NCI-H774 (cell line): Measurements from ENCODE around the gene GPX3.

Experiments used
- DNase-seq: peaks from one replicate; lab custom pipeline; 2025; lab: John Stamatoyannopoulos, UW

Gene GPX3, protein sequence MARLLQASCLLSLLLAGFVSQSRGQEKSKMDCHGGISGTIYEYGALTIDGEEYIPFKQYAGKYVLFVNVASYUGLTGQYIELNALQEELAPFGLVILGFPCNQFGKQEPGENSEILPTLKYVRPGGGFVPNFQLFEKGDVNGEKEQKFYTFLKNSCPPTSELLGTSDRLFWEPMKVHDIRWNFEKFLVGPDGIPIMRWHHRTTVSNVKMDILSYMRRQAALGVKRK

DNA sequence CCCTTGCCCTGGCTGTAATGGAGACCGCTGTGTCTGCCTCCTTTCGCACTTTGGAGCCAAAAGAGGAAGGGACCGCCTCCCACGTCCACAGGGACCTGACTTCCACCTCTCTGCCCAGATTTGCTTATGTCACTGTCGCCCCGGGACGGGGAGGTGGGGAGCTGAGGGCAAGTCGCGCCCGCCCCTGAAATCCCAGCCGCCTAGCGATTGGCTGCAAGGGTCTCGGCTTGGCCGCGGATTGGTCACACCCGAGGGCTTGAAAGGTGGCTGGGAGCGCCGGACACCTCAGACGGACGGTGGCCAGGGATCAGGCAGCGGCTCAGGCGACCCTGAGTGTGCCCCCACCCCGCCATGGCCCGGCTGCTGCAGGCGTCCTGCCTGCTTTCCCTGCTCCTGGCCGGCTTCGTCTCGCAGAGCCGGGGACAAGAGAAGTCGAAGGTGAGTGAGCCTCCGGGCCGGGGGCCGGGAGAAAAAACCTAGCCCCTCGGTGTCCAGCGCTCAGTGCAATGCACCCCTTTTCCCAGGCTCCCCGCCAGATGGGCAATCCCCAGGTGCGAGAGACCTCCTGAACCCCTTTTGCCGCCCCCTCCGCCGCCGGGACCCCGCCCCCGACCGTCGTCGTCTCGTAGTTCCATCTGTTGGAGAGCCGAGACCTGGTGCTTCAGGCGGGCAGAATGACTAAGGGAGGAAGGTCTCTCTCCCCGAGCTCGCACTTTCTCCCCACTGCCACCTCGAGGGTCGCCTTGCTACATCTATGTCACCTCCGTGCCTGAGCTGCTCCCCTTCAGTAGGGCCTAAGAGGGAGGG is at the start of gene GPX3:
Gene GPX3 (plus strand): TSS at position 288 of the 807 bp plus-strand sequence. CDS start 64 bp downstream, at position 352.
- DNase-seq, result peak; percentile 66

DNA sequence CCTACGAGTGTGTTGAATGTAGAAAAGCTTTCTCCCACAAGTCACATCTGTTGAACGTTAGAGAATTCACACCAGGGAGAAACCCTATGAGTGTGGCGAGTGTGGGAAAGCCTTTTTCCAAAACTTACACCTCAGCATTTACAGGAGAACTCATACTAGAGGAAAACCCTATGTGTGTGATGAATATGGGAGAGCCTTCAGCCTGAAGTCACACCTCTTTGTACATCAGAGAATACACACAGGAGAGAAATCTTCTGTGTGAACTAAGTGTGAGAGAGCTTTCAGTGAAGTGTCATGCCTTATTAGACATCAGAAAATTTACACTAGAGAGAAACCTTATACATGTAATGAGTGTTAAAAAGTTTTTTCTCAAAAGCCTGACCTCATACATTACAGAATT is 41.8 kb upstream of the GPX3 start:
- DNase-seq, result no peak

DNA sequence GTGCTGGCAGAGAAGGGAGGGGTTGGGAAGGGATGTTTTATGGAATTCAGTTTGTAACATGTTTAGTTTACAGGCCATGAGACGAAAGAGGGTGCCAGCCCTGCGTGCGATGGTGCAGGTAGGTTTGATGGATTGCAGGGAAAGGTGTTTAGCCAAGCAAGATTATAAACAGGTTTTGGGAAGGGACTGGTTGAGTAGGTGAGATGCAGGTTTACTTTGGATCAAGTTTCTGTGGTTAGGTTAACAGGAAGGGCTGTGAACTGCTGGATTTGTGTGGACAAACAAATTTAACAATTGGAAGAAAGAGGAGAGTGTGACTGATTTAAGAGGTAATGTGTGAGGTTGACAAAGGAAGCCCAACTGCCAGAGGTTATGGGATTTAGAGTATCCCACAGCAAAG is 32.6 kb upstream of the GPX3 start:
- peak; percentile 15 for DNase-seq

DNA sequence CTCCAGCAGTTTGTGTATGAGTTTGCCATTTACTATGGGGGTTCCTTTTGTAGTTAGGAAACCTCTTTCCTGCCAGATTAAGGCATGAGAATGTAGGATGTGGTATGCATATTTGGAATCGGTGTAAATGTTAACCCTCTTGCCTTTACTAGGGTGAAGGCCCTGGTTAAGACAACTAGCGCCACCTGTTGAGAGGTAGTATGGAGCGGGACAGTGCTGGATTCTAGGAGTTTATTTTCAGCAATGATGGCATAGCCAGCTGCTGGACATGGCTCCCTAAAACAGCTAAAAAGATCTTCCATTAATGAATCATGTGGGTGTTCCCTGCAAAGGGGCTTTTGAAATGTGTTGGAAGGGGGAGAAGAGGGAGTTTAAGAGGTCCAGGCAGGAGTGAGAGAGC is 30.7 kb upstream of the GPX3 start:
- DNase-seq, result no peak

DNA sequence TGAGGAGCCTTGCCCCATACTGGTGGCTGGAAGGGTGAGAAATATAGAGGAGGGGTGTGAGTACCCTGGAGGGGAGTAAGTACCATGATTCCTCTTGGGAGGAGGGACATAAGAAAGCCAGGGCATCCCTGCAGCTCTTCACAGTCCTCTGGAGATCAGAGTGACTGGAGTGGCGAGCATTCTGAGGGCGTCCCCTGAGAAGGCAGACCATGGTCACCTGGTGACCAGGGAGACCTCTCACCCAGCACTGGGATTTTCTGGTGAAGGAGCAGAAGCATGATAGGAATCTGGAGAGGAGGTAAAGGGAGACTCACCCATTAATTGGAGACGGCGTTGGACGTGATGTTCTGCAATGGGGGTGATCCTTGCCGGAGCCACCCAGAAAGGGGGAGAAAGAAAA is 27.7 kb upstream of the GPX3 start:
- no peak for DNase-seq

DNA sequence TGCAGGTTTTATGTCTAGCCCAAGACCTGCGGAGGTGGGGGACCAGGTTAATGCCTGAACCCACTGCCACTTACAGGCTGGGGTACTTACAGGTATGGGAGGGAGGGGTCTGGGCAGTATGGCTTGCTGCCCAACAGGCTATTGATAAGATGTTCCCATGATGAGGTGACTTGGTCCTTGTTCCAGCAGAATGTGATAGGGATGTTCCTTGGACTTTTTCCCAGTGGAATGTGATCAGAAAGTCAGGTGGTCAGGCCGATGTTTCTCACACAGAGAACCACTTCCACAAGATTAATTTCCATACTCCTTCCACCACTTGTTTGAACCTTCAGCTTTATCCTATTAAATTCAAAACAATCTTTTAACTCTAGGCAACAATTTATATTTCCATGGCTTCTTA is 27.0 kb upstream of the GPX3 start:
- no peak for DNase-seq

DNA sequence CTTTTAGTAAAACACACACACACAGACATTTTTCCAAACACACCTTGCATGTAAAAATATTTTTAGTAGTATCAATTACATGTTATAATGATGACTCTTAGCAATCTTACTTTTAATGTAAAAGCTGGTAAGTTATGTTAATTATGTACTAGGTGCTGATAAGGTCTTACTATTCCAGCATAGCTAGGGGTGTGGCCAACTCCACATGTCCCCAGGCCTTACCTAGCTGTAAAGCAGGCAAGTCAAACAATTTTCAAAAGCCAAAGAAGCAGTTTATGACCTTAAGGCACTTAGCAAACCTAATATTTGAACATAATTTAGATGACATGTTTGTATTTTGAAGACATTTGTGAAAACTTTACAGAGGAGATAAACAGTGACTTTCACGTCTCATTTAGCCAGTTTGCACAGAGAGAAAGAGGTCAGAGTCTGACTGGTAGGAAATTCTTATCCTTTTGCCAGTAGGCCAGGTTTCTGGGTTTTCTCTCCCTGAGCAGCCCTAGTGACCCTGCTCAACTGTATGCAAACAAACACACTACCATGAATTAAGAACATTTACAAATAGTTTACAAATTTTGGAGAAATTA is 26.5 kb upstream of the GPX3 start:
- DNase-seq, result no peak

DNA sequence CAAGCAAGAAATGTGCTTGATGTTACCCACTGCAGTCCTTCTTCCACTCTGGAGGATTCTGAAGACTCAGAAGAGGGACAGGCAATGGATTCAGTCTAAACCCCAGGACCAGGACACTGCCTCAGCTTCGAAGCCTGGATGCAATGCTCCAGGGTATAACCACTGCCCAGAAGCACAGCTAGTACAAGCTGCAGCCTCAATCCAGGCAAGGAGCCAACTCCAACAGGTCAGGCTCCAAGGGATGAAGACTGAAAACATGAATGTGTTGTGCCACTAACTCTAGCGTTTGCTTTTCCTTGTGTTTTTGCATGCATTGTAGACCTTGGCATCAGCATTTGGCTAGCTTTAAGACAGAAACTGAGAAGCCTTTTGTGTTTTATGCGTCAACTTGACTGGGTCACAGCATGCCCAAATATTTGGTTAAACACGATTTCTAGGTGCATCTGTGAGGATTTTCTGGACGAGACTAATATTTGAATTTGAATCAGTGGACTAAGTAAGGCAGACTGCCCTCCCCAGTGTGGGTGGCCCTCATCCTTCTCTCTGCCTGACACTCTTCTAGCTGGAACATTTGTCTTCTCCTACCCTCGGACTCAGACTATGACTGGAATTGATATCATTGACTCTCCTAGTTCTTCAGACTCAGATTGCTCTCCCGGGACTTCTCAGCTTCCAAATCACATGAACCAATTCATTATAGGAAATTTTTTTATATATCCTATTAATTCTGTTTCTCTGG is 20.5 kb upstream of the GPX3 start:
- no peak for DNase-seq

DNA sequence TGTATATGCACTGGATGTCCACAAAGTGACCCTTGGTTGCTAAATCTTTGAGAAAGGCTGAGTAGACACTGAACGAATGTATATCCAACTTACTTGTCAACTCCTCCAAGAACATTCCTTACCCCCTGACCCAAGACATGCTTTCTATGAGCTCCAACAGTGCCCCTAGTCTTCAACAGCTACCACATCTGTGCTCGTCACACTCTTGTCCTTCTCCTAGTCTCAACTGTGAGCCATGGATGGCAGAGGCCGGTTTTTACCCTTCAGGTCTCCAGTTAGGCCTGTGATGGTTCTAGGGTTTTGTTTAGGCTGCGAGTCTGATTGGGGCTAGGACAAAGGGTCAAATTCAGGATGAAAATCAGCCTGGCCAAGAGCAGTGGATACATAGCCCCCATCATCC is 19.0 kb upstream of the GPX3 start:
- DNase-seq, result no peak

DNA sequence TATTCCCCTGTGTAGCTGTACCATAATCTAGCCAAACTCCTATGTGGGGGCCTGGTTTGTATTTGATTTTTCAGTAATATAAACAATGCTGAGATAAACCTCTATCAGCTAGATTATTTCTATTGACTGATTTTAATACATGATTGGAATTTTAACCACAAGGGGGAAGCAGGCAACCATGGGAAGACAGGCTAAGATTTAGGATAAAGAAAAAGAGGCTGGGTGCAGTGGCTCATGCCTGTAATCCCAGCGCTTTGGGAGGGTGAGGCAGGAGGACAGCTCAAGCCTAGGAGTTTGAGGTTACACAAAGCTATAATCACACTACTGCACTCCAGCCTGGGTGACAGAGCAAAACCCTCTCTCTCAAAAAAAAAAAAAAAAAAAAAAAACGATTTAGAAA is 18.1 kb upstream of the GPX3 start:
- no peak for DNase-seq

DNA sequence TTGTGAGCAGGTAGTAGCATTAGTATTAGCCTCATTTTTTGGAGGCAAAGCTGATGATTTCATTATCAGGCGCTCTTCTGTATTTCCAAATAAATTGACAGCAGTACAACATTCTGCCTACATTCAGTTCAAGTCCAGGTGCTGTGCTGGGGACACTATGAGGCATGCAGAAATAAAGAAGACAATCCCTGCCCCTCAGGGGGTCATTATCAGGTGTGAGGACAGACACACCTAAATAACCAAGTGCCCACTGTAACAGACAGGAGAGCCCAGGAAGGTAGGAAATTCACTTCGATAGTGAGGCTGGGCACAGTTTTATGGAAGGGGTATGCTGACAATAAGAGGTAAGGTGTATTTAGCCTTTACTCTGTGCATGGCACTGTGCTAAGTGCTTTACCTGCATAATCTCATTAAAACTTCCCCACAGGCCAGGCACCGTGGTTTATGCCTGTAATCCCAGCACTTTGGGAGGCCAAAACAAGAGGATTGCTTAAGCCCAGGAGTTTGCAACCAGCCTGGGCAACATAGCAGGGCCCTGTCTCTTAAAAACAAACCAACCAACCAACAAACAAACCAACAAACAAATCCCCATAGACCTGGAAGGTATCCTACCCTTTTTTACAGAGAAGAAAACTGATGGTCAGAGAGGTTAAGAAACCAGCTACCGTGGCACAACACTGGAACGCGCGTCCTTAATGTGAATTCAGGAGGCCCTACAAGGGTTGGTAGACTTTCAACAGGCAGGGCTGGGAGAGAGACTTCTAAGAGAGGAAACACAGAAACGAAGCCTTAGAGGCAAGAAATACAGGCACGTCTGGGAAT is 17.5 kb upstream of the GPX3 start:
- DNase-seq, result no peak

DNA sequence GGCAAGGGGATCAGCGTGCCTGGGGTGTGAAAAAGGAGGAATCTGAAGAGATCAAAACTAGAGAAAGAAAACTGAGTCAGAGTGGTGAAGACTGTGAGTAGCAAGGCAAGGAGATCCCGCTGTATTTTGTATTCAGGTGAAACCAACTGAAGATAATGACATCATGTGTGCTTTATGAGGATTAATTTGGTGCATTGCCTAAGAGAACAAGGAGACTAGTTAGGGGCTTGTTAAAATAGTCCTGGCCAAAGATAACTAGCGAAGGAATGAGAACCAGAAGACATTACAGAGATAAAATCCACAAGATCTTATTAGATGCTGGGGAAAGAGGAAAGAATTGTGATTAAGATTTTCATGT is 16.9 kb upstream of the GPX3 start:
- DNase-seq, result no peak

DNA sequence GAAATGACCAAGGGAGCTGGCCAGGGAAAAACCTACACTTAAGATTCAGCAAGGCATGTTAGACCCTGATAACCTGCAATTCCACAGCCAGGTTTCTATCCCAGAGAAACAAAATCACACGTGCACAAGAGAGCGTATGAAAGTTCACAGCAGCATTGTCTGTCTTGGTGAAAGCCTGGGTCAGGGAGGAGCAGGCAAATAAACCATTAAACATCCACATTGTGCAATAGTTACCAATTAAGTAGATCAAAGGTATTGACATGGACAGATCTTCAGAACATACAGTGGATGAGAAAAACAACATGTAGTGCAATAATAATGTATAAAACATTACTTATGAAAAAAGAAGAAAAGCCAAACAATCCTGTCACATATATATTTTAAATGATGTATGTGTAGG is 15.9 kb upstream of the GPX3 start:
- no peak for DNase-seq

DNA sequence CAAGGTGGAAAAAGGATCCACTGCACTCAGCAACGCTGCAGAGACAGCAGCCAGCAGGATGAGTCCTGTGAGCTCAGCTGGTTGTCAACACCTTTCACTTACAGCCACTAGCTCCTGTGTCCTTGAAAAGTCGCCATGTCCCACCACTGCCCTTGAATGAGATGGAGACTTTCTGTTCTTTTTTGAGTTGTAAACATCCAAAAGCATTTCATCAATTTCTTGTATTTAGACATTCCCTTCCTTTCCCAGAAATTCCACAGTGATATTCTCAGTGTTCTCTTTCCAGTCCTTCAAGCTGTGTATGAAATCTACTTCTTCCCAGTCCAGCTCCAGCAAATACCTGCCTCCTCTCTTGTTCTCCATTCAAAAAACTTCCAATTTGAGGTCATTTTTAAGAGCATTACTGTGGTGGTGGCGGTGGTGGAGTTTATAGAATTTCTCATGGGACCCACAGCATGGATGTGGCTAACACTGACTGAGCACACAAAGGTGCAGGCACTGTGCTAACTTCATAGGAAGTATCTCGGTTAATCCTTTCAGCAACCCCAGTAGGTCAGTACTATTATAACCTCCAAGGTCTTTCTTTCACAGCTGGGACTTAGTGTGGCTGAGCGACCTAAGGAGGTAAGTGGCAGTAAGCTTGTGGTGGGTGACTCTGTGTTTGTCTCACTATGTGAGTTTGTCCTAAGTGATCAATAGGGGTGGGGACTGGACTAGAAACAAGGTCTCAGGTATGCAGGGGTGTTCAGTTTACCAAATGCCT is 15.0 kb upstream of the GPX3 start:
- DNase-seq, result no peak

DNA sequence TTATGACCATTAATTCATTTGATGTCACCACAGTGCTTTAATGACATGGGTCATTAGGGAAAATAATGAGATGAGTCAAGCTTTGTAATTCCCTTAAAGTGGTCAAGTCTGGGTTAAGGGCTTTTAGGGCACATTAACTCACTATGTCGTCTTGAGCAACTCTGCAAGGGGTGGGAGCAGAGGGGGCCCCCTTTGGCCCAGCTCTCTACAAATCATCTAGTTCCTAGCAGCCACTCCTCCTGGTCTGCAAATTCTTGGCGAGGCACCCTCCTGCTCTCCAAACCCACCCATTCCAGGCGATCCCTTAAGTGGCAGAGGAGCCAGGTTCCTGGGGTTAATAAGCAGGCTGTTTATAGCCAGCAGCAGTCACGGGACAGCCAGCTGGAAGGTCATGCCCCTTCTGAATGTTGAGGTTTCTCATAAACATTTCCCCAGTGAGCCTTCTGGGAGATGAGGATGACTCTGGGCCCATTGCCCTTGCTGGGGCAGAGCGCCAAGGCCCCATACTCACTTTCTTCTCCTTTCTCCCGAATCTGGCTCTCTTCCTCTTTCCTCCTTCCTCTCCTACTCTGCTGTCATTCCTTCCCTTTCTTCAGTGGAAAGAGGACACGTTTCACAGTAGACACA is 14.3 kb upstream of the GPX3 start:
- no peak for DNase-seq

DNA sequence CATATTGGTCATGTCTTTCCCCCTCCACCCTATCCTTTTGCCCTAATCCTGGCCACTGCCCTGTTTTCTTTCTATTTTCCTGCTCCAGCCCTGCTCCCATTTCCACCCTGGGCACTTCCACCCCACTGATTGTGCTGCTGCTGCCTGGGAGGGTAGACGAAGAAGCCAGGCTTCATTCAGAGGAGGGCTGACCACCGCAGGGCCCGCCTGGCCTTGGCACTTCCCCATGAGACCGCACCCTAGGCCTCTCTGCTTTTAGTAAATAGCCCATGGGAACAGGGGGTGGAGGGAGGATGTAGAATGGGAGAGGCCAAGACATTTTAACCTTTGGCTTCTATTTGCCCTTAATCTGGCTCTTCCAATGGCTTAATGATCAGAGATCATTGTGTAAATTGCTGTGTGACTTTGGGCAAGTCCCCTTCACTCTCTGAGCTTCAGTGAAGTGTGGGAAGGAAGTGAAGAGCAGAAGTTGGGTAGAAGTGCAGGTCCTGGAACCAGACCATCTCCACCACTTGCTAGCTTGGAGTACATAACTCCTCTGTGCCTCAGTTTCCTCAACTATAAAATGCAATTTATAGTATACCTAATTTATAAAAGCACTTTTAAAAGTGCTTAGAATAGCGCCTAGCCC is 13.6 kb upstream of the GPX3 start:
- no peak for DNase-seq

DNA sequence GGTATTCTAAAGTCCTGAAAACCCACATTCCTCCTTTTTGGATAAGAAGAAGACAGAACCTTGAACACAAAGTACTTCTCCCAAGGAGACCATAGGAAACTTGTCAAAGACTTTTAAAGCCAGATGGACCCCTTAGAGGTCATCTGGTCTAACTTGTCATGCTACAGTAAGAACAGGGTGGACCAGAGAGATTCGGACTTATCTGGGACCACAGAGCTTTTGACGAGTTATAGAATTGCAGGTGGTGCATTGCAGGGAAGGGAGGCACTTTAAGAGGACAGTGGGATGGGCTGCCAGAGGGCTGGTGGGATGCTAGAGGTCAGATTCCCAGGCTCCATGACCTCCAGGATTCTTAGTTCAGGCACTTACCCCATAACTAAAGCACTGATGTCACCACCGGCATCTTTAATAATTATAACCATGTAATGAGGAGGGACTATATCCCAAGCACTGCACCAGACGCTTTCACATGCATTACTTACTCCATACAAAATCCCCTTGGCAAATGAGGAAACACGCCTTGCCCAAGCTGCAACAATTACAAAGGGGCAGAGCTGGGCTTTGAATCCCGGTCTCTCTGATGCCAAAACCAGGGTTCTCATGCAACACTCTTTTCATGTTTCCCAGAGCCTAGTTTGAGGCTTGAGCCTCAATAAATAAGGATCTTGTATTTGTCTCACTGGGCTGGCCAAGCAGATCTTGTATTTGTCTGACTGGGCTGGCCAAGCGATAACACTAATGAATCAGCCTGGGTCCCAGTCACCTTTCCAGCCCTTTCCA is 12.8 kb upstream of the GPX3 start:
- DNase-seq, result no peak

DNA sequence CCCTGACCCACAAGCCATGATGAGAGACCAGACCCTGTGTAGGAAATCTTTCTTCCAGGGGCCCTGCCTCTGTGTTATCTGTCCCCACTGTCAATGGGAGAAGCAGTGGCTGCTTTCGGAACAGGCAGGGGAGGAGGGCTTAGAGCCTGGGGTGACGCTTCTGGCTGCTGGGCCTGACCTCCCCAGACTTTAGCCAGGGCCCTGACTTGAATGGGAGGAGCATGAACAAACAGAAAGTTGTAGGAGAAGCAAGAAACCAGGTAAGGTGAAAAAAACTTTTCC is 12.2 kb upstream of the GPX3 start:
- DNase-seq, result no peak

DNA sequence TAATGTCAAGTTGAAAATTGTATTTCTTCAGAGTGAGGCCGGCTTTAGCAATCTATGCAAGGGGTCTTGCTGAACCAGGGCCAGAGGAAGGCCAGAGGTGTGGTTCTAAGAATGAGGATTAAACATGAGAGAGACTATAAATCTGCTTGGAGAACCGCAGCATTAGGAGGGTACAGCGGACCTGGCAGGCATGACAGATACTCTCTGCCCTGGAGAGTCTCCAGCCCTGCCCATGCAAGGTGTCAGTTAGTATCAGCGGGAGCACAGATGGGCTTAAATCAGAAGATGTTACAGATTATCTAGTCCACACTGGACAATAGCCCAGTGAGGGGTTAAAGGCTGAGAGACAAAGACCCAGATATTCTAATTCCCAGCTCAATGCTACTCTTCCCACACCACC is 11.5 kb upstream of the GPX3 start:
- DNase-seq, result no peak

DNA sequence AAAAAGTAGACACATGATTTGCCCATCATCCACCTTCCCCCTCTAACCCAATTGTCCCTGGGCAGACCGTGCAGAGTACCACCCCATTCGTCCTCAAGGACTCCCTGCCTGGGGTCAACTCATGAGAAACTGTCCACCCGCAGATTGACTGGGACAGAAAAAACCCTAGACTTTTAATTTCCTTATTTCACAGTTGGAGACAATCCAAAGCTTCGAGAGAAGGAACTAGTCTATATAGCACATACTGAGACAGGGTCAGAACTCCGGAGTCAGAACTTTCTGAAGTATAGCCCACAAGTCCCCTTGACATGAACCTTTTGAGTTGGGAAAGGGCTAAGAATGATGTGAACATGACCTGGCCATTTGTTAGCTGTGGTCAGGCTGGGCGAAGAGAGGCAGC is 7.5 kb upstream of the GPX3 start:
- DNase-seq, result no peak
